GM12891 (cell line): ENCODE results near the gene ST6GALNAC3.

Source experiments
- POLR2A ChIP-seq: IDR thresholded peaks from 2 replicates; pipeline ENCODE4 v1.6.1; 2011; ENCODE audit warnings: low read depth, low read length, control low read depth
- POLR2AphosphoS5 ChIP-seq: IDR thresholded peaks from 2 replicates; pipeline ENCODE4 v1.6.1; 2011; ENCODE audit warnings: low read depth, low read length, control low read depth
- TAF1 ChIP-seq: IDR thresholded peaks from 2 replicates; pipeline ENCODE4 v1.6.1; 2011; ENCODE audit warnings: low read depth, low read length, control low read depth

DNA sequence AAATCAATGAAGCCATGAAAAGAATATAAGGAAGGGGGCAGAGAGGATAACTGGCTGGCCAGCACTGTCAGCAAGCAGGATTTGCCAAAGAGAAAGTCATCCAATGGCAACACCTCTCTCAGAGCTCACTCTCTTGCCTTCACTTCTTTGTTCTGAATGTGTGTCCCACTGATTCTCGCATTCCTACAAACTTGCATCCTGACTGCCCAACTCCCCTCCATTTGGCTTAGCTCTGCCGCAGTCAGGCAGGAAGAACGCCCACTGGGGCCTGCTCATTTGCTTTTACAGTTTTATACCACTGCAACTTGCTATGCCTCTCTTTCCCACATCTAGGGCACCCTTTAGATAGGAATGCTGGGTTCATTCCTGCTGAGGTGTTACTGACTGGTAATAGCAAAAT, 428.6 kb downstream of the ST6GALNAC3 start:
- TF ChIP-seq POLR2A = no peak
- TF ChIP-seq TAF1 = no peak
- no peak for TF ChIP-seq POLR2AphosphoS5
